WI38 (cell line): ENCODE measurements around the gene ZNF555.

Experiments used
- H3K4me3 ChIP-seq: 2 replicates; pipeline ENCODE4 v1.5.1; 2011; ENCODE audit warnings: low read depth, mild to moderate bottlenecking, control low read depth, low read length
- CTCF ChIP-seq: IDR thresholded peaks from 2 replicates; pipeline ENCODE4 v1.5.1; 2012; ENCODE audit warnings: low read depth, mild to moderate bottlenecking, control low read depth, low read length

ZNF555 gene

GRCh38 chr19:2853015-2853606, 11.8 kb downstream of the ZNF555 start:
- TF ChIP-seq CTCF, result no peak
- no peak overlapping the region for H3K4me3 ChIP-seq

- no peak for TF ChIP-seq CTCF
- H3K4me3 ChIP-seq, result no peak overlapping the region
Measured at GRCh38 chr19:2854849-2855248, 13.6 kb downstream of the ZNF555 start.

- no peak overlapping the region for H3K4me3 ChIP-seq
- TF ChIP-seq CTCF, result no peak
Measured at GRCh38 chr19:2856457-2857050, 15.3 kb downstream of the ZNF555 start.

GRCh38 chr19:2858864-2859263, 17.6 kb downstream of the ZNF555 start:
- TF ChIP-seq CTCF, result no peak
- no peak overlapping the region for H3K4me3 ChIP-seq

- no peak for TF ChIP-seq CTCF
- no peak overlapping the region for H3K4me3 ChIP-seq
Measured at GRCh38 chr19:2863816-2864215, 22.5 kb downstream of the ZNF555 start.

- no peak for TF ChIP-seq CTCF
- H3K4me3 ChIP-seq, result no peak overlapping the region
Measured at GRCh38 chr19:2865334-2866100, 24.2 kb downstream of the ZNF555 start.

GRCh38 chr19:2866495-2867024, 25.3 kb downstream of the ZNF555 start:
- H3K4me3 ChIP-seq, result no peak overlapping the region
- no peak for TF ChIP-seq CTCF
